ES-I3 (cell line): ENCODE measurements around the gene RBBP8NL.
"Not testable (repeated sequence)": the region's sequence is repeated elsewhere in the genome, so short reads cannot be mapped to it uniquely, and the experiment has no call there.

Experiments
- H3K36me3 ChIP-seq: 2 replicates; pipeline ENCODE4 v1.6.1; 2013; ENCODE audit warnings: mild to moderate bottlenecking, low read length, control low read depth, moderate library complexity; ENCODE audit not compliant: insufficient read depth
- H3K4me1 ChIP-seq: 2 replicates; pipeline ENCODE4 v1.6.1; 2013; ENCODE audit warnings: mild to moderate bottlenecking, control low read depth, low read length; ENCODE audit not compliant: insufficient read depth
- H3K9ac ChIP-seq: 2 replicates; pipeline ENCODE4 v1.6.1; 2013; ENCODE audit warnings: low read depth, mild to moderate bottlenecking, low read length, moderate library complexity
- H3K9me3 ChIP-seq: 2 replicates; pipeline ENCODE4 v1.6.1; 2013; ENCODE audit warnings: mild to moderate bottlenecking, low read length, moderate library complexity; ENCODE audit not compliant: control insufficient read depth, insufficient read depth

RBBP8NL gene

GRCh38 chr20:62381202-62381797 lies 46.0 kb downstream of the RBBP8NL start:
- no peak overlapping the region for H3K9ac ChIP-seq
- H3K9me3 ChIP-seq = no peaks in the 10 kb centered on the region
- peaks cover 19% of the 10 kb centered on the region for H3K4me1 ChIP-seq
- no peaks in the 10 kb centered on the region; the same call in 1 of the 2 replicates for H3K36me3 ChIP-seq

GRCh38 chr20:62378215-62378614 lies 49.1 kb downstream of the RBBP8NL start:
- peaks cover 29% of the 10 kb centered on the region for H3K4me1 ChIP-seq
- H3K9ac ChIP-seq = no peak overlapping the region
- H3K9me3 ChIP-seq = no peaks in the 10 kb centered on the region
- no peaks in the 10 kb centered on the region; the same call in 1 of the 2 replicates for H3K36me3 ChIP-seq

GRCh38 chr20:62377615-62378178 lies 49.6 kb downstream of the RBBP8NL start:
- H3K9me3 ChIP-seq = no peaks in the 10 kb centered on the region
- H3K36me3 ChIP-seq = no peaks in the 10 kb centered on the region; the same call in 1 of the 2 replicates
- no peak overlapping the region for H3K9ac ChIP-seq
- peaks cover 29% of the 10 kb centered on the region for H3K4me1 ChIP-seq

- H3K4me1 ChIP-seq = peaks cover 29% of the 10 kb centered on the region
Measured at GRCh38 chr20:62377064-62377461, 50.3 kb downstream of the RBBP8NL start.

GRCh38 chr20:62376112-62377063 lies 51.0 kb downstream of the RBBP8NL start:
- H3K4me1 ChIP-seq = peaks cover 29% of the 10 kb centered on the region
- no peak overlapping the region for H3K9ac ChIP-seq
- no peaks in the 10 kb centered on the region for H3K9me3 ChIP-seq
- no peaks in the 10 kb centered on the region; the same call in 1 of the 2 replicates for H3K36me3 ChIP-seq

More at GRCh38 chr20:62377064-62377461, 50.3 kb downstream of the RBBP8NL start:
- Histone ChIP-seq H3K9ac (no peak overlapping the region), H3K36me3 (no peaks in the 10 kb centered on the region; the same call in 1 of the 2 replicates), H3K9me3 (no peaks in the 10 kb centered on the region)

GRCh38 chr20:62374331-62375152 lies 52.8 kb downstream of the RBBP8NL start:
- H3K9ac ChIP-seq = no peak overlapping the region
- H3K36me3 ChIP-seq = no peaks in the 10 kb centered on the region; the same call in 1 of the 2 replicates
- H3K9me3 ChIP-seq = no peaks in the 10 kb centered on the region
- H3K4me1 ChIP-seq = peaks cover 44% of the 10 kb centered on the region

- H3K4me1 ChIP-seq = peaks cover 47% of the 10 kb centered on the region
- not testable (repeated sequence) for H3K9me3 ChIP-seq, H3K36me3 ChIP-seq, H3K9ac ChIP-seq
Measured at GRCh38 chr20:62373631-62374179, 53.6 kb downstream of the RBBP8NL start.

GRCh38 chr20:62372042-62372993 lies 55.0 kb downstream of the RBBP8NL start:
- H3K4me1 ChIP-seq = peaks cover 37% of the 10 kb centered on the region
- no peak overlapping the region for H3K9ac ChIP-seq
- H3K9me3 ChIP-seq = no peaks in the 10 kb centered on the region
- H3K36me3 ChIP-seq = no peaks in the 10 kb centered on the region; the same call in 1 of the 2 replicates

- Histone ChIP-seq H3K9me3 (no peaks in the 10 kb centered on the region), H3K36me3 (no peaks in the 10 kb centered on the region), H3K4me1 (peaks cover 29% of the 10 kb centered on the region), H3K9ac (no peak overlapping the region)
Measured at GRCh38 chr20:62371588-62372041, 55.7 kb downstream of the RBBP8NL start.

- Histone ChIP-seq H3K4me1 (peaks cover 25% of the 10 kb centered on the region; the same call in 1 of the 2 replicates), H3K36me3 (no peaks in the 10 kb centered on the region), H3K9me3 (no peaks in the 10 kb centered on the region), H3K9ac (no peak overlapping the region)
Measured at GRCh38 chr20:62370807-62371587, 56.3 kb downstream of the RBBP8NL start.

- Histone ChIP-seq H3K4me1 (peaks cover 22% of the 10 kb centered on the region; the same call in 1 of the 2 replicates), H3K9me3 (no peaks in the 10 kb centered on the region), H3K9ac (no peak overlapping the region), H3K36me3 (no peaks in the 10 kb centered on the region)
Measured at GRCh38 chr20:62370115-62370806, 57.1 kb downstream of the RBBP8NL start.

GRCh38 chr20:62369815-62370114 lies 57.6 kb downstream of the RBBP8NL start:
- Histone ChIP-seq H3K9me3 (no peaks in the 10 kb centered on the region), H3K4me1 (peaks cover 27% of the 10 kb centered on the region; the same call in 1 of the 2 replicates), H3K9ac (no peak overlapping the region), H3K36me3 (no peaks in the 10 kb centered on the region)
